H1 (cell line): ENCODE data around the gene ZNF182. TPM values are rescaled to one million over a fixed set of nuclear protein-coding genes. Genes with fewer than 3 reads are reported as not detected.
"Not testable (repeated sequence)": the region's sequence is repeated elsewhere in the genome, so short reads cannot be mapped to it uniquely, and the experiment has no call there.

ENCODE experiments used
- CTCF ChIA-PET: fragments of 300-600 bp; sonication (Branson Sonifier 250); formaldehyde crosslinking; loops from one replicate; lab custom pipeline; 2021; ENCODE audit not compliant: partially characterized antibody; lab: Charles Lee
- POLR2A ChIA-PET: fragments of 300-600 bp; sonication (Branson Sonifier 250); formaldehyde crosslinking; loops from one replicate; lab custom pipeline; 2021; ENCODE audit warnings: inconsistent platforms; ENCODE audit not compliant: partially characterized antibody; lab: Charles Lee
- DNase-seq, 2 experiments: peaks; one replicate each; pipeline versions ENCODE4 v3.0.0 to v3.0.0-alpha.2; 2010 to 2022; ENCODE audit warnings: low spot score in 2 of 2, low read depth in 1 of 2, mixed read lengths in 1 of 2
- FAIRE-seq: peaks from 2 replicates; lab custom pipeline; 2011; peaks lifted over from hg19 to GRCh38; lab: Jason Lieb, UNC
- H2AFZ ChIP-seq: 2 replicates; pipeline ENCODE4 v1.8.1; 2012; ENCODE audit warnings: low read length, inconsistent platforms
- H2AK5ac ChIP-seq: 2 replicates; pipeline ENCODE4 v1.6.1; 2013; ENCODE audit warnings: low read depth, low read length
- H2BK120ac ChIP-seq: replicated peaks from 2 replicates; pipeline ENCODE3; 2013; ENCODE audit warnings: low read depth, low read length, inconsistent platforms
- H2BK12ac ChIP-seq: 2 replicates; pipeline ENCODE4 v1.6.1; 2013; ENCODE audit warnings: low read depth, low read length
- H2BK15ac ChIP-seq: 2 replicates; pipeline ENCODE4 v1.6.1; 2013; ENCODE audit warnings: low read length
- H2BK20ac ChIP-seq: 2 replicates; pipeline ENCODE4 v1.6.1; 2013; ENCODE audit warnings: low read length
- H2BK5ac ChIP-seq: 2 replicates; pipeline ENCODE4 v1.6.1; 2013; ENCODE audit warnings: low read depth, low read length
- H3K14ac ChIP-seq: 2 replicates; pipeline ENCODE4 v1.6.1; 2013; ENCODE audit warnings: inconsistent platforms; ENCODE audit not compliant: insufficient read length
- H3K18ac ChIP-seq: 2 replicates; pipeline ENCODE4 v1.6.1; 2013; ENCODE audit warnings: low read length; ENCODE audit errors: extremely low read depth
- H3K23ac ChIP-seq: 2 replicates; pipeline ENCODE4 v1.6.1; 2013; ENCODE audit warnings: inconsistent platforms; ENCODE audit not compliant: insufficient read length
- H3K23me2 ChIP-seq: 2 replicates; pipeline ENCODE4 v1.6.1; 2013; ENCODE audit warnings: low read depth, low read length
- H3K27ac ChIP-seq: 2 replicates; pipeline ENCODE4 v1.6.1; 2011; ENCODE audit warnings: low read depth, low read length, inconsistent platforms
- H3K27me3 ChIP-seq, 4 experiments: replicated peaks in 1 of 4; 1 replicate in 1 of 4; 2 replicates in 3 of 4; pipeline versions ENCODE4 v1.6.1 to v1.8.1; 2011 to 2013; ENCODE audit warnings: low read length in 3 of 4, mild to moderate bottlenecking in 3 of 4, inconsistent platforms in 2 of 4, mixed read lengths in 2 of 4, moderate library complexity in 1 of 4; ENCODE audit not compliant: control insufficient read depth in 3 of 4, insufficient read depth in 3 of 4; ENCODE audit errors: extremely low read depth in 1 of 4
- H3K36me3 ChIP-seq, 4 experiments: 2 replicates each; pipeline versions ENCODE4 v1.6.1 to v1.8.1; 2011 to 2013; ENCODE audit warnings: mild to moderate bottlenecking in 4 of 4, low read length in 3 of 4, moderate library complexity in 2 of 4, control low read depth in 1 of 4, inconsistent platforms in 1 of 4; ENCODE audit not compliant: insufficient read depth in 4 of 4, control insufficient read depth in 2 of 4
- H3K4ac ChIP-seq: replicated peaks from 2 replicates; pipeline ENCODE3; 2013; ENCODE audit warnings: low read length, low read depth, mixed read lengths, inconsistent platforms; ENCODE audit not compliant: insufficient read length
- H3K4me1 ChIP-seq, 4 experiments: replicated peaks in 1 of 4; 1 replicate in 1 of 4; 2 replicates in 3 of 4; pipeline versions ENCODE4 v1.6.1 to v1.8.1; 2011 to 2013; ENCODE audit warnings: low read length in 3 of 4, inconsistent platforms in 2 of 4, mixed read lengths in 1 of 4; ENCODE audit not compliant: insufficient read depth in 4 of 4, control insufficient read depth in 3 of 4
- H3K4me2 ChIP-seq, 2 experiments: 2 replicates each; pipeline versions ENCODE4 v1.6.1 to v1.8.1; 2011 to 2013; ENCODE audit warnings: low read depth in 2 of 2, low read length in 2 of 2, control low read depth in 1 of 2, inconsistent platforms in 1 of 2, mild to moderate bottlenecking in 1 of 2; ENCODE audit not compliant: insufficient read depth in 1 of 2
- H3K4me3 ChIP-seq, 4 experiments: fragments of 200-600, 300-600 bp in 1 of 4; sonication (generic), shearing (Covaris generic), sonication (Bioruptor Twin) in 1 of 4; 2 replicates each; pipeline versions ENCODE4 v1.5.1 to v1.8.1; 2011 to 2016; ENCODE audit warnings: low read length in 4 of 4, low read depth in 3 of 4, control low read depth in 2 of 4, inconsistent platforms in 2 of 4, mild to moderate bottlenecking in 2 of 4, mixed read lengths in 1 of 4, moderate library complexity in 1 of 4; ENCODE audit not compliant: insufficient read depth in 2 of 4; ENCODE audit errors: extremely low read depth in 1 of 4
- H3K56ac ChIP-seq: replicated peaks from 2 replicates; pipeline ENCODE3; 2013; ENCODE audit warnings: low read depth, mild to moderate bottlenecking, mixed read lengths, low read length, inconsistent platforms; ENCODE audit not compliant: insufficient read length
- H3K79me1 ChIP-seq: 2 replicates; pipeline ENCODE4 v1.6.1; 2013; ENCODE audit warnings: low read depth, low read length, control low read depth
- H3K79me2 ChIP-seq, 2 experiments: 2 replicates each; pipeline versions ENCODE4 v1.6.1 to v1.8.1; 2012 to 2013; ENCODE audit warnings: low read length in 2 of 2, mild to moderate bottlenecking in 2 of 2, inconsistent platforms in 1 of 2; ENCODE audit not compliant: insufficient read depth in 2 of 2, control insufficient read depth in 1 of 2
- H3K9ac ChIP-seq, 4 experiments: replicated peaks in 1 of 4; 1 replicate in 1 of 4; 2 replicates in 3 of 4; pipeline versions ENCODE4 v1.6.1 to v1.8.1; 2011 to 2013; ENCODE audit warnings: low read depth in 3 of 4, low read length in 3 of 4, control low read depth in 2 of 4, mild to moderate bottlenecking in 2 of 4, moderate library complexity in 2 of 4, inconsistent platforms in 1 of 4; ENCODE audit errors: extremely low read depth in 1 of 4
- H3K9me3 ChIP-seq, 2 experiments: 2 replicates each; pipeline versions ENCODE4 v1.6.1 to v1.8.1; 2012 to 2013; ENCODE audit warnings: mild to moderate bottlenecking in 2 of 2, moderate library complexity in 2 of 2, control low read depth in 1 of 2, inconsistent platforms in 1 of 2, low read depth in 1 of 2, low read length in 1 of 2, mixed read lengths in 1 of 2; ENCODE audit not compliant: insufficient read depth in 2 of 2
- H4K20me1 ChIP-seq, 2 experiments: replicated peaks in 1 of 2; 2 replicates each; pipeline versions ENCODE3 to v1.8.1; 2011 to 2013; ENCODE audit warnings: inconsistent platforms in 2 of 2, low read length in 2 of 2, mild to moderate bottlenecking in 1 of 2; ENCODE audit not compliant: insufficient read depth in 2 of 2, control insufficient read depth in 1 of 2
- H4K5ac ChIP-seq: 2 replicates; pipeline ENCODE4 v1.6.1; 2013; ENCODE audit warnings: low read length, low read depth, mixed read lengths, inconsistent platforms; ENCODE audit not compliant: insufficient read length
- H4K8ac ChIP-seq: 2 replicates; pipeline ENCODE4 v1.8.0; 2013; ENCODE audit warnings: mild to moderate bottlenecking, moderate library complexity, low read length, inconsistent platforms; ENCODE audit not compliant: insufficient read depth; ENCODE audit errors: extremely low read depth
- H4K91ac ChIP-seq: replicated peaks from 2 replicates; pipeline ENCODE3; 2013; ENCODE audit warnings: low read length, mixed read lengths, inconsistent platforms; ENCODE audit not compliant: insufficient read length
- WGBS, 2 experiments: shearing (Covaris generic) in 1 of 2; methylation state at CpG; one replicate each; pipeline versions ENCODE4 v1.1.6 to v1.1.7; 2013 to 2015; ENCODE audit warnings: low lambda C conversion rate in 2 of 2, mixed read lengths in 2 of 2, inconsistent platforms in 1 of 2, low coverage in 1 of 2, missing lambda C conversion rate in 1 of 2; ENCODE audit not compliant: insufficient replicate concordance in 2 of 2, insufficient coverage in 1 of 2, insufficient read length in 1 of 2; ENCODE audit errors: extremely low coverage in 1 of 2, missing lambda C conversion rate in 1 of 2; 5-methylcytosine and 5-hydroxymethylcytosine counted together
- polyA plus RNA-seq, 7 experiments: library from polyadenylated mRNA; depleted of rRNA in 3 of 7; stranded (reverse) in 5 of 7; unstranded in 2 of 7; fragments of >200 nt in 5 of 7; fragments of 200-250 nt in 2 of 7; gene quantifications; 1 replicate in 5 of 7; 2 replicates in 1 of 7; 4 replicates in 1 of 7; pipeline versions ENCODE4 v1.2.1 to v1.2.3, GENCODE V29; 2011 to 2013; ENCODE audit warnings: missing spikeins in 2 of 7, mixed read lengths in 2 of 7
- total RNA-seq: library from RNA; stranded (reverse); fragmentation: NEBNext Ultra II Directional; extraction: Animal tissue kit (Norgen Biotek cat#: 25700); gene quantifications from 2 replicates; pipeline ENCODE4 v1.2.1, GENCODE V29; 2021

The ZNF182 gene
- total and polyA plus RNA-seq, 2 of the 8 experiments (the other 6 are each of a cell fraction or from before 2014, with no cell fraction given), result 1.3 to 8.2 TPM

GRCh38 chrX:47958206-47958605 lies 45.6 kb downstream of the ZNF182 start:
- H3K4me1 ChIP-seq, FAIRE-seq, H3K9me3 ChIP-seq, H3K23ac ChIP-seq, H2AK5ac ChIP-seq, H4K91ac ChIP-seq, POLR2A ChIA-PET, H3K79me1 ChIP-seq, H3K4me3 ChIP-seq, H3K27ac ChIP-seq, H3K4ac ChIP-seq, H3K36me3 ChIP-seq, H2BK12ac ChIP-seq, H3K23me2 ChIP-seq, H2BK120ac ChIP-seq, DNase-seq, H2BK20ac ChIP-seq, H4K20me1 ChIP-seq, H3K18ac ChIP-seq, H4K5ac ChIP-seq, H2BK5ac ChIP-seq, H4K8ac ChIP-seq, H2AFZ ChIP-seq, H3K9ac ChIP-seq, H3K4me2 ChIP-seq, H3K56ac ChIP-seq, H3K79me2 ChIP-seq, H2BK15ac ChIP-seq, H3K27me3 ChIP-seq, H3K14ac ChIP-seq: not testable (repeated sequence)
- CTCF ChIA-PET, result interaction anchor here (0.9 to 1.8 kb wide), 4 partner anchors 65 to 152 kb away, joined by 3 to 6 read pairs (median 4); no protein-coding TSS in a partner anchor
- 90% methylated on average over 3 of the region's 4 CpGs; no CpG with 5 or more reads in 1 of the 2 experiments for WGBS, 2 experiments
